K562 (cell line): ENCODE data around the gene ADD1. TPM values are rescaled to one million over a fixed set of nuclear protein-coding genes. Genes with fewer than 3 reads are reported as not detected.

Experiments
- BHLHE40 ChIP-seq: IDR thresholded peaks from 2 replicates; pipeline ENCODE4 v1.6.1; 2011; ENCODE audit warnings: low read length, improper control_type of control experiment
- CCNT2 ChIP-seq: IDR thresholded peaks from 2 replicates; pipeline ENCODE4 v1.6.1; 2011; ENCODE audit warnings: borderline replicate concordance, low read depth, mild to moderate bottlenecking, moderate library complexity, mixed read lengths, low read length; ENCODE audit not compliant: insufficient read length; ENCODE audit errors: extremely low read depth
- HDAC3 ChIP-seq: fragments of 450-650 bp; IDR thresholded peaks from 2 replicates; pipeline ENCODE4 v1.6.1; 2018; ENCODE audit warnings: borderline replicate concordance, mild to moderate bottlenecking, moderate library complexity; ENCODE audit not compliant: partially characterized antibody
- MGA ChIP-seq: fragments of 450-650 bp; IDR thresholded peaks from 2 replicates; pipeline ENCODE4 v1.6.1; 2016; ENCODE audit warnings: mild to moderate bottlenecking, moderate library complexity
- PBX2 ChIP-seq, 2 experiments: IDR thresholded peaks in 1 of 2; conservative IDR thresholded peaks in 1 of 2; 2 replicates each; pipeline ENCODE4 v1.6.1; 2016; ENCODE audit warnings: low read depth in 2 of 2, mild to moderate bottlenecking in 1 of 2, missing compliant biosample characterization in 1 of 2, missing genetic modification characterization in 1 of 2, moderate library complexity in 1 of 2
- RB1 ChIP-seq: fragments of 450-650 bp; IDR thresholded peaks from 2 replicates; pipeline ENCODE4 v1.6.1; 2017; ENCODE audit warnings: low read depth, mild to moderate bottlenecking
- ZFP36 ChIP-seq: fragments of 150-350 bp; IDR thresholded peaks from 2 replicates; pipeline ENCODE4 v1.6.1; 2018; ENCODE audit warnings: low read length, low read depth; ENCODE audit not compliant: partially characterized antibody
- ZNF324 ChIP-seq: fragments of 250-450 bp; sonication (Bioruptor Pico); IDR thresholded peaks from 2 replicates; pipeline ENCODE4 v1.4.0; 2020; ENCODE audit warnings: mild to moderate bottlenecking
- polyA plus RNA-seq, 8 experiments: library from polyadenylated mRNA; depleted of rRNA in 4 of 8; stranded (reverse) in 5 of 8; unstranded in 3 of 8; fragments of >200 nt; fragmentation: Nextera tagmentation in 2 of 8; fragmentation: Illumina TruSeq in 1 of 8; extraction: Ambion mirVana in 2 of 8; extraction: Trizol in 1 of 8; gene quantifications; 2 replicates each; pipeline versions ENCODE4 v1.2.1 to v1.2.3, GENCODE V29; 2011 to 2014; ENCODE audit warnings: inconsistent platforms in 1 of 8, missing spikeins in 1 of 8
- total RNA-seq, 7 experiments: library from RNA; depleted of rRNA in 6 of 7; stranded (reverse); fragments of >200 nt in 6 of 7; fragmentation: Illumina TruSeq in 2 of 7; extraction: Trizol in 2 of 7; gene quantifications; 2 replicates each; pipeline versions ENCODE4 v1.2.1 to v1.2.3, GENCODE V29; 2011 to 2021; ENCODE audit warnings: low replicate concordance in 1 of 7
- TF ChIP-seq, protein P1 (sequence below): fragments of 450-650 bp; formaldehyde crosslinking; IDR thresholded peaks from 2 replicates; pipeline ENCODE4 v1.4.0; 2020; ENCODE audit warnings: mild to moderate bottlenecking, mixed read lengths

ADD1 gene
- total and polyA plus RNA-seq, 9 of the 15 experiments (the other 6 are each of a cell fraction or from before 2014, with no cell fraction given): 17.5 to 153 (median 74.0) TPM

- no peak for TF ChIP-seq MGA
- no peak for TF ChIP-seq ZNF324 (CRISPR knock-in tag)
- TF ChIP-seq HDAC3: no peak
- TF ChIP-seq CCNT2: peak; percentile 27
- TF ChIP-seq, protein P1, sequence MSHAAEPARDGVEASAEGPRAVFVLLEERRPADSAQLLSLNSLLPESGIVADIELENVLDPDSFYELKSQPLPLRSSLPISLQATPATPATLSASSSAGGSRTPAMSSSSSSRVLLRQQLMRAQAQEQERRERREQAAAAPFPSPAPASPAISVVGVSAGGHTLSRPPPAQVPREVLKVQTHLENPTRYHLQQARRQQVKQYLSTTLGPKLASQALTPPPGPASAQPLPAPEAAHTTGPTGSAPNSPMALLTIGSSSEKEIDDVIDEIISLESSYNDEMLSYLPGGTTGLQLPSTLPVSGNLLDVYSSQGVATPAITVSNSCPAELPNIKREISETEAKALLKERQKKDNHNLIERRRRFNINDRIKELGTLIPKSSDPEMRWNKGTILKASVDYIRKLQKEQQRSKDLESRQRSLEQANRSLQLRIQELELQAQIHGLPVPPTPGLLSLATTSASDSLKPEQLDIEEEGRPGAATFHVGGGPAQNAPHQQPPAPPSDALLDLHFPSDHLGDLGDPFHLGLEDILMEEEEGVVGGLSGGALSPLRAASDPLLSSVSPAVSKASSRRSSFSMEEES (CRISPR knock-in tag): no peak
- no peak for TF ChIP-seq BHLHE40
- TF ChIP-seq RB1: no peak
- no peak for TF ChIP-seq PBX2 (CRISPR knock-in tag; IDR thresholded peaks at IDR 0.05; ENCODE audit: low read depth)
- no peak for TF ChIP-seq PBX2 (tag; conservative IDR thresholded peaks at IDR 0.05; ENCODE audit: low read depth)
- no peak for TF ChIP-seq ZFP36
Measured at GRCh38 chr4:2935762-2936743, 92.4 kb downstream of the ADD1 start (continued).
